ENCODE data around the gene GBX1. TPM values are rescaled to one million over a fixed set of nuclear protein-coding genes. Genes with fewer than 3 reads are reported as not detected.

GBX1 gene
- total and polyA plus RNA-seq, 2 donors (not counting 3 experiments of a cell fraction or from before 2014, with no cell fraction given): not detected

GRCh38 chr7:151138153-151138851 lies 29.2 kb downstream of the GBX1 start:
- CTCF ChIA-PET: interaction anchor here (1.3 to 2.2 kb wide), 2 partner anchors 9 to 14 kb away, joined by 3 to 17 read pairs; no protein-coding TSS in a partner anchor
- POLR2A ChIA-PET: no interaction called here

DNA sequence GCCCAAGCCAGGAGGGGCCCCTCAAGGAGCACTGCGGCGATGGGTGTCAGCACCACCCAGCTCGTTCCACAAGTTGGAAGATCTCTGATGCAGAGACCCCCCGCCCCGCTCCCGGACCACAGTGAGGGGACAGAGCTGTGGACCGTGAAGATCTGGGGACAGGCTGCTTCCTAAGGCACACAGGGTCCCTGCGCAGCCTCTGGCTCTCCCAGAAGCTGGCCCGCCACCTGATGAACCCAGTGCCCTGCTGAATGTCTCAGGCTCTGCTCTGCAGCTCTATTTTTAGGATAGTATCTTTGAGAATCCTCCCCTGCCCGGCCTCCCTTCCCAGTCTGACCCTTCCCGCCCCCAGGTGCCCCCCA lies 29.7 kb downstream of the GBX1 start:
- H3K36me3 ChIP-seq (ENCODE audit: control insufficient read depth in 2 of 2, extremely low read depth in 1 of 2, insufficient read depth in 2 of 2, low read length in 2 of 2): peaks cover 14 to 70% of the 10 kb centered on the region in 2 experiments
- FAIRE-seq (no peak), DNase-seq (ENCODE audit: low read depth, low spot score) (no peak)
- no peak overlapping the region for H2AFZ ChIP-seq (ENCODE audit: low read depth, low read length)
- no TSS peak for BruUV-seq (replicated peaks)
- H3K27ac ChIP-seq (ENCODE audit: insufficient read depth, low read depth, low read length): no peak overlapping the region
- no peaks in the 10 kb centered on the region for H3K79me2 ChIP-seq (ENCODE audit: control insufficient read depth, insufficient read depth, low read length)
- no peaks in the 10 kb centered on the region for H3K9me1 ChIP-seq (replicated peaks; ENCODE audit: control insufficient read depth, extremely low read depth, insufficient read depth, low read length)
- H4K20me1 ChIP-seq (replicated peaks; ENCODE audit: control insufficient read depth, extremely low read depth, insufficient read depth, low read length): no peaks in the 10 kb centered on the region
- CTCF ChIA-PET: interaction anchor here (0.7 to 2.2 kb wide), 2 partner anchors 14 kb away, joined by 3 to 17 read pairs; no protein-coding TSS in a partner anchor
- TF ChIP-seq POLR2A (IDR thresholded peaks at IDR 0.05; ENCODE audit: low read depth, low read length) (no peak), POLR2AphosphoS5 (IDR thresholded peaks at IDR 0.05; ENCODE audit: insufficient read depth, low read depth, low read length) (no peak), MAX (IDR thresholded peaks at IDR 0.05; ENCODE audit: insufficient read depth, insufficient read length) (no peak), GATA2 (IDR thresholded peaks at IDR 0.05; ENCODE audit: insufficient read depth, insufficient read length, low read depth, low read length) (no peak), MYC (IDR thresholded peaks at IDR 0.05; ENCODE audit: low read depth, low read length) (no peak), EZH2 (IDR thresholded peaks at IDR 0.05; ENCODE audit: borderline replicate concordance, low read depth, low read length, severe bottlenecking) (no peak), JUN (IDR thresholded peaks at IDR 0.05; ENCODE audit: borderline replicate concordance, insufficient read depth, insufficient read length, low read depth) (no peak), FOS (IDR thresholded peaks at IDR 0.05; ENCODE audit: borderline replicate concordance, insufficient read depth, low read length) (no peak)
- TF ChIP-seq, protein P1, sequence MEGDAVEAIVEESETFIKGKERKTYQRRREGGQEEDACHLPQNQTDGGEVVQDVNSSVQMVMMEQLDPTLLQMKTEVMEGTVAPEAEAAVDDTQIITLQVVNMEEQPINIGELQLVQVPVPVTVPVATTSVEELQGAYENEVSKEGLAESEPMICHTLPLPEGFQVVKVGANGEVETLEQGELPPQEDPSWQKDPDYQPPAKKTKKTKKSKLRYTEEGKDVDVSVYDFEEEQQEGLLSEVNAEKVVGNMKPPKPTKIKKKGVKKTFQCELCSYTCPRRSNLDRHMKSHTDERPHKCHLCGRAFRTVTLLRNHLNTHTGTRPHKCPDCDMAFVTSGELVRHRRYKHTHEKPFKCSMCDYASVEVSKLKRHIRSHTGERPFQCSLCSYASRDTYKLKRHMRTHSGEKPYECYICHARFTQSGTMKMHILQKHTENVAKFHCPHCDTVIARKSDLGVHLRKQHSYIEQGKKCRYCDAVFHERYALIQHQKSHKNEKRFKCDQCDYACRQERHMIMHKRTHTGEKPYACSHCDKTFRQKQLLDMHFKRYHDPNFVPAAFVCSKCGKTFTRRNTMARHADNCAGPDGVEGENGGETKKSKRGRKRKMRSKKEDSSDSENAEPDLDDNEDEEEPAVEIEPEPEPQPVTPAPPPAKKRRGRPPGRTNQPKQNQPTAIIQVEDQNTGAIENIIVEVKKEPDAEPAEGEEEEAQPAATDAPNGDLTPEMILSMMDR (IDR thresholded peaks at IDR 0.05; ENCODE audit: extremely low read depth in 1 of 2, insufficient read depth in 1 of 2, low read depth in 1 of 2, low read length in 2 of 2): no peak
- H3K9ac ChIP-seq (replicated peaks; ENCODE audit: extremely low read depth, insufficient read depth, low read length): no peak overlapping the region
- POLR2A ChIA-PET: no interaction called here
- intact Hi-C loops (cut with micrococcal nuclease) (no loop called here), dilution Hi-C loops (cut with MboI; ENCODE audit: extremely low pct_ligation_motif_present, low sequenced_read_pairs) (no loop called here)
- H3K4me1 ChIP-seq (ENCODE audit: control insufficient read depth, extremely low read depth, insufficient read depth, low read length): no peaks in the 10 kb centered on the region
- no peaks in the 10 kb centered on the region for H3K9me3 ChIP-seq (replicated peaks; ENCODE audit: control insufficient read depth, insufficient read depth, low read length)
- no peaks in the 10 kb centered on the region for H3K27me3 ChIP-seq (ENCODE audit: control insufficient read depth in 2 of 2, insufficient read depth in 2 of 2, low read length in 2 of 2)
- no peak overlapping the region for H3K4me2 ChIP-seq (ENCODE audit: insufficient read depth, low read length)
- H3K4me3 ChIP-seq (replicated peaks in 1 of 3; ENCODE audit: insufficient read depth in 1 of 3, low read depth in 1 of 3, low read length in 3 of 3): no peak overlapping the region

More at GRCh38 chr7:151138153-151138851, 29.2 kb downstream of the GBX1 start:
- no peak overlapping the region for H3K4me2 ChIP-seq (ENCODE audit: insufficient read depth, low read length)
- dilution Hi-C loops (cut with MboI; ENCODE audit: extremely low pct_ligation_motif_present, low sequenced_read_pairs) (no loop called here), intact Hi-C loops (cut with micrococcal nuclease) (no loop called here)
- H3K79me2 ChIP-seq (ENCODE audit: control insufficient read depth, insufficient read depth, low read length): no peaks in the 10 kb centered on the region
- H3K36me3 ChIP-seq (ENCODE audit: control insufficient read depth in 2 of 2, extremely low read depth in 1 of 2, insufficient read depth in 2 of 2, low read length in 2 of 2): peaks cover 14 to 71% of the 10 kb centered on the region in 2 experiments
- H2AFZ ChIP-seq (ENCODE audit: low read depth, low read length): no peak overlapping the region
- TF ChIP-seq EZH2 (IDR thresholded peaks at IDR 0.05; ENCODE audit: borderline replicate concordance, low read depth, low read length, severe bottlenecking) (no peak), POLR2A (IDR thresholded peaks at IDR 0.05; ENCODE audit: low read depth, low read length) (no peak), GATA2 (IDR thresholded peaks at IDR 0.05; ENCODE audit: insufficient read depth, insufficient read length, low read depth, low read length) (no peak), FOS (IDR thresholded peaks at IDR 0.05; ENCODE audit: borderline replicate concordance, insufficient read depth, low read length) (no peak), MYC (IDR thresholded peaks at IDR 0.05; ENCODE audit: low read depth, low read length) (no peak), MAX (IDR thresholded peaks at IDR 0.05; ENCODE audit: insufficient read depth, insufficient read length) (no peak)
- no peaks in the 10 kb centered on the region for H3K9me3 ChIP-seq (replicated peaks; ENCODE audit: control insufficient read depth, insufficient read depth, low read length)
- no peak for FAIRE-seq
- DNase-seq (ENCODE audit: low read depth, low spot score): no peak
- no peaks in the 10 kb centered on the region for H3K27me3 ChIP-seq (ENCODE audit: control insufficient read depth in 2 of 2, insufficient read depth in 2 of 2, low read length in 2 of 2)
- no peak overlapping the region for H3K27ac ChIP-seq (ENCODE audit: insufficient read depth, low read depth, low read length)
- BruUV-seq (replicated peaks): no TSS peak
- no peaks in the 10 kb centered on the region for H4K20me1 ChIP-seq (replicated peaks; ENCODE audit: control insufficient read depth, extremely low read depth, insufficient read depth, low read length)
- no peak overlapping the region for H3K4me3 ChIP-seq (replicated peaks in 1 of 3; ENCODE audit: insufficient read depth in 1 of 3, low read depth in 1 of 3, low read length in 3 of 3)
- H3K9me1 ChIP-seq (replicated peaks; ENCODE audit: control insufficient read depth, extremely low read depth, insufficient read depth, low read length): no peaks in the 10 kb centered on the region
- no peaks in the 10 kb centered on the region for H3K4me1 ChIP-seq (ENCODE audit: control insufficient read depth, extremely low read depth, insufficient read depth, low read length)
- H3K9ac ChIP-seq (replicated peaks; ENCODE audit: extremely low read depth, insufficient read depth, low read length): no peak overlapping the region

Data from endothelial cell of umbilical vein (primary cell).